ENCODE measurements around the gene TRANK1.

- TF ChIP-seq CTCF (IDR thresholded peaks at IDR 0.05) (no peak), POLR2A (IDR thresholded peaks at IDR 0.05) (no peak), EP300 (IDR thresholded peaks at IDR 0.05) (no peak), POLR2AphosphoS5 (IDR thresholded peaks at IDR 0.05) (no peak)
Measured at GRCh38 chr3:36812240-36812639, 132.6 kb downstream of the TRANK1 start.

Data from gastroesophageal sphincter (tissue), 3 donors.